ENCODE measurements around the gene NPHP1. TPM values are rescaled to one million over a fixed set of nuclear protein-coding genes. Genes with fewer than 3 reads are reported as not detected.

NPHP1 gene
- total RNA-seq, 1 experiment from 2014 or later, result 4.7 TPM

GRCh38 chr2:110216803-110217202 lies 12.0 kb upstream of the NPHP1 start (continued):
- TF ChIP-seq POLR2A (IDR thresholded peaks at IDR 0.05; ENCODE audit: borderline replicate concordance, extremely low read depth, insufficient read depth, insufficient read length), result no peak

- Histone ChIP-seq H3K79me2 (ENCODE audit: insufficient read depth, low read length) (peaks cover 11% of the 10 kb centered on the region), H3K9me2 (ENCODE audit: insufficient read depth) (no peaks in the 10 kb centered on the region), H3K9ac (ENCODE audit: low read length) (no peak overlapping the region), H3K27ac (ENCODE audit: low read depth, low read length) (no peak overlapping the region), H3K36me3 (ENCODE audit: control insufficient read depth in 1 of 2, insufficient read depth in 2 of 2, low read length in 2 of 2) (no peaks in the 10 kb centered on the region; a peak in 1 of 4 replicates), H3K9me3 (ENCODE audit: control insufficient read depth in 1 of 2, insufficient read depth in 1 of 2, low read depth in 1 of 2, low read length in 2 of 2) (no peaks in the 10 kb centered on the region; a peak in 1 of 4 replicates), H3K4me2 (ENCODE audit: low read length) (no peak overlapping the region), H2AFZ (ENCODE audit: low read depth, low read length, poor library complexity, severe bottlenecking) (no peak overlapping the region), H3K27me3 (ENCODE audit: insufficient read depth, low read length) (no peaks in the 10 kb centered on the region), H4K20me1 (ENCODE audit: insufficient read depth) (no peaks in the 10 kb centered on the region), H3K4me1 (ENCODE audit: control insufficient read depth in 1 of 2, insufficient read depth in 2 of 2, low read length in 2 of 2) (peaks cover 4% of the 10 kb centered on the region in 2 experiments; a peak in 2 of 4 replicates), H3K4me3 (replicated peaks in 1 of 2; ENCODE audit: low read depth in 1 of 2, low read length in 2 of 2) (no peak overlapping the region)
- TF ChIP-seq EZH2 (IDR thresholded peaks at IDR 0.05), result no peak
- no peak for TF ChIP-seq REST (IDR thresholded peaks at IDR 0.05; ENCODE audit: low read depth)
- TF ChIP-seq CTCF (IDR thresholded peaks at IDR 0.05 in 2 of 3, conservative IDR thresholded peaks at IDR 0.05 in 1 of 3; ENCODE audit: borderline replicate concordance in 1 of 3, insufficient read depth in 1 of 3, low read depth in 2 of 3, low read length in 2 of 3), result no peak
- no peak for TF ChIP-seq SRF (IDR thresholded peaks at IDR 0.05; ENCODE audit: low read depth)
- TF ChIP-seq TCF7L2 (IDR thresholded peaks at IDR 0.05; ENCODE audit: borderline replicate concordance, extremely low read depth, insufficient read depth, insufficient read length), result no peak
- TF ChIP-seq FOSL1 (IDR thresholded peaks at IDR 0.05; ENCODE audit: low read depth), result no peak
- no peak for TF ChIP-seq YY1 (IDR thresholded peaks at IDR 0.05; ENCODE audit: extremely low read depth, insufficient replicate concordance, low read depth, low read length)
- TF ChIP-seq CBX3 (IDR thresholded peaks at IDR 0.05; ENCODE audit: low read depth), result no peak
- TF ChIP-seq ZNF274 (IDR thresholded peaks at IDR 0.05; ENCODE audit: low read depth, low read length), result no peak
- no peak for TF ChIP-seq RAD21 (IDR thresholded peaks at IDR 0.05; ENCODE audit: low read depth)
- TF ChIP-seq EZH2phosphoT487 (IDR thresholded peaks at IDR 0.05; ENCODE audit: borderline replicate concordance), result no peak
- TF ChIP-seq SIN3A (IDR thresholded peaks at IDR 0.05; ENCODE audit: low read depth), result no peak
- TF ChIP-seq ATF3 (IDR thresholded peaks at IDR 0.05), result no peak
- TF ChIP-seq SP1 (IDR thresholded peaks at IDR 0.05; ENCODE audit: low read depth), result no peak
- TF ChIP-seq EGR1 (IDR thresholded peaks at IDR 0.05; ENCODE audit: low read depth), result no peak
- no peak for TF ChIP-seq ELF1 (IDR thresholded peaks at IDR 0.05; ENCODE audit: borderline replicate concordance, low read depth)
- TF ChIP-seq POLR2A (IDR thresholded peaks at IDR 0.05; ENCODE audit: borderline replicate concordance, extremely low read depth, insufficient read depth, insufficient read length), result no peak
- TF ChIP-seq ZFX (IDR thresholded peaks at IDR 0.05), result no peak
- ChIA-PET RAD21 (ENCODE audit: low non-redundant PET in 1 of 2, low total read pairs in 2 of 2, uncharacterized antibody in 2 of 2, unreplicated experiment in 2 of 2) (no interaction called here), POLR2A (no interaction called here), CTCF (no interaction called here)
- intact Hi-C loops (cut with micrococcal nuclease), result no loop called here
- DNase-seq (ENCODE audit: low read depth, low spot score) (no peak), ATAC-seq (no peak)
- no TSS peak for BruUV-seq (replicated peaks)
These were observed 11.4 kb upstream of the NPHP1 start for GRCh38 chr2:110216199-110216598.
